ENCODE results near the gene PTGS2.

PTGS2 gene

GRCh38 chr1:186680245-186681061 is at the start of gene PTGS2:
PTGS2 (minus strand) TSS chr1:186680423; CDS start chr1:186680290, 133 bp downstream.
- peak; percentile 20 to 23 for DNase-seq (ENCODE audit: low read depth in 2 of 2)

DNA sequence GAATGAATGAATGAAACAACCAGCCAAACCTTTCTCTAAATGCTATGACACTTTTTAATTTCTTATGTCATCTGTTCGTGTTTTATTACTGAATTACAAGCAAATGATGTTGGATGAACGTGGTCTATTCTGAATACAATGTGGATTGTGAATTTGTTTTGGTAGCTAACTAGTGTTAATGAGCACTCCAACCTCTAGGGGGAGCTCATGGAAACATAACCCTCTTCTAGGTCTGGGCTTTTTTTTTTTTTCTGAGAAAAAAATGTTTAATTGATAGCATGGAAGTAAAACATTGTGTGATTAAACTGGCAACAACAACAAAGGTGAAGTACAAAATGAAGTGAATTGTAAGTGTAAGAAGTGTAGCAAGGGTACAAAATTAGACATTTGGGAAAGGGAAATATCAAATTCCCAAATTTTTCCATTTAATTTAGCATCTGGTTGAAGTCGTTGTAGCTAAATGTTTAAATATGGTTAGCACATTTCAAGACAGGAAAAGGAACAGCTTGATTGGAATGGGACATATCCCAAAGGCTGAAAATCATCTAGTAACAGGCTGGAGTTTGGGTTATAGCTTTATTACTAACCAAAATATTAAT is 42.6 kb upstream of the PTGS2 start:
- DNase-seq (ENCODE audit: low read depth in 2 of 2), result no peak

GRCh38 chr1:186717286-186717685 is 37.1 kb upstream of the PTGS2 start:
- DNase-seq (ENCODE audit: low read depth in 2 of 2), result no peak

- no peak for DNase-seq (ENCODE audit: low read depth in 2 of 2)
These were observed 35.9 kb upstream of the PTGS2 start for GRCh38 chr1:186715887-186716809.

GRCh38 chr1:186710696-186711095 is 30.5 kb upstream of the PTGS2 start:
- no peak for DNase-seq (ENCODE audit: low read depth in 2 of 2)

DNA sequence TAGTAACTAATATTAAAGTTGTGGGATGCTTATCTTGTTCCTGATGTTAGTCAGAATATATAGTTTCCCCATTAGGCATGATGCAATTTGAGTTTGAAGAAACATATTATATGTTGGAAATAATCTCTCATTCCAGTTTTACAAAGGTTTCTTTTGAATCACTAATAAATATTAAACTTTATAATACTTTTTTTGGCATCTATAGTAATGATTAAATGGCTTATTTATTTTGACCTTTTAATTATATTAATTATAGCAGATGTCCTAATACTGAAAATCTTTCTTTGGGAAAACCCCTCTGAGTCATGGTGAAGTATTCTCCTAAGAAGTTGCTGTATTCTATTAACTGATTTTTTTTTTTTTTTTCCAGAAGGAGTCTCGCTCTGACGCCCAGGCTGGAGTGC is 28.5 kb upstream of the PTGS2 start:
- no peak for DNase-seq (ENCODE audit: low read depth in 2 of 2)

GRCh38 chr1:186703209-186703766 is 23.1 kb upstream of the PTGS2 start:
- no peak for DNase-seq (ENCODE audit: low read depth in 2 of 2)

GRCh38 chr1:186700722-186701121 is 20.5 kb upstream of the PTGS2 start:
- DNase-seq (ENCODE audit: low read depth in 2 of 2), result no peak

DNA sequence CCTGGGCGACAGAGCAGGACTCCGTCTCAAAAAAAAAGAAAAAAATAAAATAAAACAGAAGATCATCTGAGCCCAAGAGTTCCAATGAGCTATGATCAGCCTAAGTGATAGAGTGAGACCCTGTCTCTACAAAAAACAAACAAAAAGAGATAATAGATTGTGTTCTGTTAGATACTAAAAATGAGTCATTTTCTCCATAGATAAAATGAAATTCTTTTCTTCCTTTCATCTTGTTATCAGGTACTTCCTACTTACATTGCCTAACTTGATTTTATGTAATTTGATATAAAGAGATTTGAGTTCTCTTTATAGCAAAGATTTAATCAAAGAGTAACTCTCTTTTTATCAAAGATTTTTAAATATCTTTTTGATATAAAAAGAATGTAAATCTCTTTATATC is 19.3 kb upstream of the PTGS2 start:
- DNase-seq (ENCODE audit: low read depth in 2 of 2), result no peak

DNA sequence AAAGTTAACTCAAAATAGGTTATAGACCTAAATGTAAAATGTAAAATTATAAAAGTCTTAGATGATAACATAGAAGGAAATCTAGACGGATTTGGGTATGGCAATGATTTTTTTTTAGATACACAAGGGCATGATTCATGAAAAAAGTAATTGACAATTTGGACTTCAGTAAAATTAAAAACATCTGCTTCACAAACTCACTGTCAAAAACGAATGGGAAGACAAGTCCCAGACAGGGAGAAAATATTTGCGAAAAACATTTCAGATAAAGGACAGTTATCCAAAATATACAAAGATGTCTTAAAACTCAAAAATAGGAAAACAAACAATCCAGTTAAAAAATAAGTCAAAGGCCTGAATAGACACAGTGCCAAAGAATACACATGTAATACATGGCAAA is 9.7 kb upstream of the PTGS2 start:
- DNase-seq (ENCODE audit: low read depth in 2 of 2), result no peak

GRCh38 chr1:186689376-186689775 is 9.2 kb upstream of the PTGS2 start:
- no peak for DNase-seq (ENCODE audit: low read depth in 2 of 2)

DNA sequence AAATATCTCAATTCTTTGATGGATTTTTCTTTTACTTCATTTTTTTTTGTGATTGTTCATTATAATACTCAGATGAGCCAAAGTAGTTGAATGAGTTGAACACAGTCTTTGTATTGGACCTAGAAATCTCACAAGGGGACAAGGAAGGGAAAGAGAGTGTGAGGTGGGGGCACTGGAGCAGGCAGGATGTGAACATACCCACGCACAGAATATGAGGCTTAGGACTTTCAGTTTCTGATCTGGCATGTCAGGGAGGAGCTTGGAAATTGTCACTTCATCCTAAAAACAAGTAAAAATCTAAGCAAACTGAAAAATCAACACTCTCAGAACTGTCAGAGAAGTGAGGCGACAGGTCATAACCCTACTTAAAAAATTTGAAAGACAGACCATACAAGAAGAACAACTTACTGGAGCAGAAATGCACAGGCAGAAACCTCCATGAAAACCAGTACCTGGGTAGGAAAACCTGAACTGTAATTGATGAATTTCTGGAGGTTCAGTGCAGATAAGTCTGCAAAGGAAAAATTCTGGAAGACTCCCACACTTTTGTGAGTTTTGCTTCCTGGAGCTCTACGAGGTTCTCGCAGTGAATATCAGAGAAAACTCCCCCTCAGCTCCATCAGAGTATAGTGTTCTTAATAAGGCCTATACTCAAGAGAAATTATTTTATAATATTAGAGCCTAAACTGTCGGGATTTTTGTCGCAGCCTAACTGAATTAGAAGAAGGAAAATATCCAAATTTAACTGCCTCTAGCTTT is 3.6 kb upstream of the PTGS2 start:
- DNase-seq (ENCODE audit: low read depth in 2 of 2), result no peak

GRCh38 chr1:186682736-186683135 is 2.5 kb upstream of the PTGS2 start:
- DNase-seq (ENCODE audit: low read depth in 2 of 2), result no peak

- DNase-seq (ENCODE audit: low read depth in 2 of 2), result no peak
These were observed 1.6 kb upstream of the PTGS2 start for GRCh38 chr1:186681801-186682200.

GRCh38 chr1:186681121-186681520 is 898 bp upstream of the PTGS2 start:
- DNase-seq (ENCODE audit: low read depth in 2 of 2), result no peak

- DNase-seq (ENCODE audit: low read depth in 2 of 2), result no peak
These were observed 339 bp downstream of the PTGS2 start for GRCh38 chr1:186679924-186680244.

DNA sequence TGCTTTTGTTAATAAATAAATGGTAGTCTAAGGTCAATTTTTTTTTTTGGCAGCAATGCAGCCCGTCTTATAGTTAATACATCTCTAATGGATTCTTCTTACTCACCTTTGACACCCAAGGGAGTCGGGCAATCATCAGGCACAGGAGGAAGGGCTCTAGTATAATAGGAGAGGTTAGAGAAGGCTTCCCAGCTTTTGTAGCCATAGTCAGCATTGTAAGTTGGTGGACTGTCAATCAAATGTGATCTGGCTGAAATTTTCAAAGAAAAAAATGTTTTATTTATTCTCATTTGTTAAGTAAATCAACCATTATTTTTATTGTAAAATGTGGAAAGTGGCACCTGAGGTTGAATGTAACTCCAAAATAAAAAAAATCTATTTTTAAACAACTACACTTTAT is 2.1 kb downstream of the PTGS2 start:
- no peak for DNase-seq (ENCODE audit: low read depth in 2 of 2)

DNA sequence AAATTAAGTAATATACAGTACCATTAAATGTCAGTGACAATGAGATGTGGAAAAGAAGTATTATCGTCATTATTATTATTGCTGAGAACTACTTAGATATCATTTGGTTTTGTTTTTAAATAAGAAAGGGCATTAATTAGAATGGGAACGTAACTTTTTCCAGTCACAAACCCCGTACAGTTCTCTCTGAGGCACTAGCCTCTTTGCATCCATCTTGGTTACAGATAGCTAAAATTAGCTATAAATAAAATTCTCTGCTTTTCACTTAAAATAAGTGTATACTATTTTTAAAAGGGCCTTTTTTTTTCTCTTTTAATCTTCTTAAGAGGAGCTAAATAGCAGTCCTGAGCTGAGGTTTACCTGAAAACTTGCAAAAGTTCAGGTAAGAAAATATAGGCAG is 7.6 kb downstream of the PTGS2 start:
- no peak for DNase-seq (ENCODE audit: low read depth in 2 of 2)

DNA sequence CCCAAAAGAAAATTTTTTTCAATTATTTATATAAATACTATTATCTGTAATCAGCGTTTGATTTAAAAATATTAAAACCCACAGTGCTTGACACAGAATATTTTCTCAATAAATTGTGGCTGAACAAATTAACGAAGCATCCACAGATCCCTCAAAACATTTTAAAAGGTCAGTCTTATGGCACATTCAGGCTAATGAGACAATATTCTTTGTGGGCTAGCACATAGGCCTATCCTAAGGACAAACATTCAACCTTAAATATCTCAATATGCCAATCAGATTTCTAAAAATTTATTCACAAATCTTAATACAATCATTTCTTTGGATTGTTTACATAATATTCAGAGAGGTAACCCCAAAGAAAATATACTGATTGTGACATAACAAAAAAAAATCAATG is 8.1 kb downstream of the PTGS2 start:
- DNase-seq (ENCODE audit: low read depth in 2 of 2), result no peak

DNA sequence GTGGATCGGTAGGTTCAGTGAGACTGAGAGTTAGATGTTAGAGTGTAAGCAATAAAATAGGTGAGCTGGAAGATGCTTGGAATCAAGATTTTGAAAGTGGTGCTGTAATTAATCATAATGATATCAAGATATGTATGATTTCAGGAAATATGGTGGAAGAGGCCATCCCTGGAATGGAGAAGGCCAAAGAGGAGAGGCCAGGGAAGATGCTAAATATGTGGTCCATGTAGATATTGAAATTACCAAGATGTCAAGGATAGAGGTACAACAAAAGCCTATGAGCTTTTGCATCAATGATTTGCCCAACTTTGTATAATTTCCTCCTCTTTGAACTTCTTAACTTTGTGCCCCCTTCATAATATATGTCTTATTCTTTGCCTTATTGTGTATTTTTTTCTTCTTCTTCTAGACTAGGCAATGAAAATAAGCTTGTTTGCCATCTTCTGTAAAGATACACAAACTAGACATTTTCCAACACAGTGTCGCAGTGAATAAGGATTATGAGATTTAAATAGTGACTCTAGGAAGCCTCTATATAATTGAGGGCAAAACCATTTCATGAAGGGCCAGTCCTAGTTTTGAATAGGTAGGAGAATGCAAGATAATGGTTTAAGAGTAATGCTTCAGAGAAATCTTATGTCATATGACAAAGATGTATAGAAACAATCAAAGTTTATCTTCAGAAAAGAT is 8.9 kb downstream of the PTGS2 start:
- DNase-seq (ENCODE audit: low read depth in 2 of 2), result no peak
